Measurements from ENCODE around the gene GALC. TPM values are rescaled to one million over a fixed set of nuclear protein-coding genes. Genes with fewer than 3 reads are reported as not detected.
A peak's percentile ranks its signal among the peaks of the same experiment; 100 is the strongest.

Gene GALC
- total RNA-seq (ENCODE audit: low replicate concordance): 18.4 and 19.2 TPM in 2 replicates

- H3K4me3 ChIP-seq (ENCODE audit: low read depth, low read length): peak within 1 kb of the TSS; percentile 64
Measured at GRCh38 chr14:87992718-87993628, at the start of gene GALC. GALC (minus strand) TSS chr14:87993182; CDS start chr14:87993164, 18 bp downstream.

DNA sequence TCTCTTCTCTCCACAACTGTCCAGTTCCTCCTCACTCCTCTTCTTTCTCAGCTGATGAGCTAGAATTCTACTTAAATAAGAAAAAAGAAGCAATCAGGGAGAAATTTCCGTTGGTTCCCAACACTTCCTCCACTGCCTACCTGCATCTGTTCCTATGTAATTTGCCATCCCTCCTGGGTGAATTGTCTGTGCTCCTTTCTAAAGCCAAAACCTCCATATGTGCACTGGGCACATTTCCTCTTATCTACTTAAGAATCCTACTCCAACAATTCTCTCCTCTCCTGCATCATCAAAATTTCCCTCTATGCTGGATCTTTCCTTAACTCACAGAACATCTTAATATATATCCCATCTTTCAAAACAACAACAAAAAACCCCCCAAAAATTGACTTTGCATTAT, 47.2 kb upstream of the GALC start:
- no peak for DNase-seq (ENCODE audit: low read depth)
- no peak overlapping the region for H3K4me3 ChIP-seq (ENCODE audit: low read depth, low read length)
- TF ChIP-seq, protein P1, sequence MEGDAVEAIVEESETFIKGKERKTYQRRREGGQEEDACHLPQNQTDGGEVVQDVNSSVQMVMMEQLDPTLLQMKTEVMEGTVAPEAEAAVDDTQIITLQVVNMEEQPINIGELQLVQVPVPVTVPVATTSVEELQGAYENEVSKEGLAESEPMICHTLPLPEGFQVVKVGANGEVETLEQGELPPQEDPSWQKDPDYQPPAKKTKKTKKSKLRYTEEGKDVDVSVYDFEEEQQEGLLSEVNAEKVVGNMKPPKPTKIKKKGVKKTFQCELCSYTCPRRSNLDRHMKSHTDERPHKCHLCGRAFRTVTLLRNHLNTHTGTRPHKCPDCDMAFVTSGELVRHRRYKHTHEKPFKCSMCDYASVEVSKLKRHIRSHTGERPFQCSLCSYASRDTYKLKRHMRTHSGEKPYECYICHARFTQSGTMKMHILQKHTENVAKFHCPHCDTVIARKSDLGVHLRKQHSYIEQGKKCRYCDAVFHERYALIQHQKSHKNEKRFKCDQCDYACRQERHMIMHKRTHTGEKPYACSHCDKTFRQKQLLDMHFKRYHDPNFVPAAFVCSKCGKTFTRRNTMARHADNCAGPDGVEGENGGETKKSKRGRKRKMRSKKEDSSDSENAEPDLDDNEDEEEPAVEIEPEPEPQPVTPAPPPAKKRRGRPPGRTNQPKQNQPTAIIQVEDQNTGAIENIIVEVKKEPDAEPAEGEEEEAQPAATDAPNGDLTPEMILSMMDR (IDR thresholded peaks at IDR 0.05; ENCODE audit: insufficient read depth, low read length): no peak

More at GRCh38 chr14:87992718-87993628, at the start of gene GALC:
- TF ChIP-seq, protein P1 (IDR thresholded peaks at IDR 0.05; ENCODE audit: insufficient read depth, low read length): no peak
- DNase-seq (ENCODE audit: low read depth): peak; percentile 85

DNA sequence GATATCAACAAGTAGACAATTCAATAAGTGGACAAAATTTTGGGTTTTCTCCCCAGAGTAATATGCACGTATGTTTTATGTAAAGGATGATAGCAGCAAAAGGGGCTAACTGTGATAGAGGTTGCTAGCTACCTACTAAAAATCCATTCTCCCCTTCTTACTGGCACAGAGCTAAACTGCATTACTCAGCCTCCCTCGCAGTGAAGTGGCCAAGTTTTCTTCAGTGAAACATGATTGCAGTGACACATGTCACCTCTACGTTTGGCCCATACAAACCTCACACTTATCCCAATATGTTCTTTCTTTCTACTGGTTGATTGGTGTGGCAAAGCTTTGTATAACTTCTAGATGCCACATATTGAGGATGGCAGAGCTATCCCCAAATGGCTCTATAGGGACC, 46.2 kb upstream of the GALC start:
- no peak for DNase-seq (ENCODE audit: low read depth)
- TF ChIP-seq, protein P1 (IDR thresholded peaks at IDR 0.05; ENCODE audit: insufficient read depth, low read length): no peak
- H3K4me3 ChIP-seq (ENCODE audit: low read depth, low read length): no peak overlapping the region

DNA sequence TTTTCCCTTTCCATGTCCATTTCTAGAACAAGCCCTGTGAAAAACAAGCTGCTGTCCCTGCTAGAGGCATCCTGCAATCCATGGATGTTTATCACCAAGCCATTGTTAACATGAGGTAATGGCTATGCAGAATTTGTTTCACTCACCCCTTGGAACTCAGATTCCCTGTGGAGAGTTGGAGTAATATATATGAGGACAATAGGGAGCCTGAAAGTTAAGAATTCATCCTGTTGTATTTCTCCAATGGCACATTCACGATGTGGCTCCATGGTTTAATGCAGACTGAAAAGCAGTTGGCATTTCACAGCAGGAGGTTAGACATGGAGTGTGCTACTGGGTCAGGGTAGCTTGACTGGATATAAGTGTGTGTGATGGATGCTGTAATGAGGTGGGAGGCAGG, 44.3 kb upstream of the GALC start:
- TF ChIP-seq, protein P1 (IDR thresholded peaks at IDR 0.05; ENCODE audit: insufficient read depth, low read length): no peak
- DNase-seq (ENCODE audit: low read depth): no peak
- H3K4me3 ChIP-seq (ENCODE audit: low read depth, low read length): no peak overlapping the region

DNA sequence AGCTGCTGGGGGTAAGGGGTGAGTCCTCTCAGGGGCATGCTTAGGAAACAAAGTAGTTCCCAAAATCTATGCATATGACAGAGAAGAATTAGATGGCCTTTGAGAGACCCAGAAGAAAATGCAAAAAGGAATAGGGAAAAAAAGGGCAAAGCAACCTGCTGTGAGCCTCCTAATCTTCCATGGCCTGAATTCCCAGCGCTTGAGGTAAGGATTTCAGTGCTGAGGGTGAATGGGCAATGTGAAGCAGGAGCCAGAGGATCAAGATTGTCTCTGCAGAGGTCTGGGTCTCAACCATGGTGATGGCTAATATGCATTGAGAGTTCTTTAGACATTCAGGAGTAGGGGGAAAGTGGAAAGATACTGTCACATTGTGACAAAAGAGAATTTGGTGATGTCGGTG, 43.4 kb upstream of the GALC start:
- TF ChIP-seq, protein P1 (IDR thresholded peaks at IDR 0.05; ENCODE audit: insufficient read depth, low read length): no peak

GRCh38 chr14:88034076-88034475, 41.1 kb upstream of the GALC start:
- TF ChIP-seq, protein P1 (IDR thresholded peaks at IDR 0.05; ENCODE audit: insufficient read depth, low read length): no peak
- DNase-seq (ENCODE audit: low read depth): no peak
- H3K4me3 ChIP-seq (ENCODE audit: low read depth, low read length): no peak overlapping the region

More for the DNA sequence above, 43.4 kb upstream of the GALC start:
- DNase-seq (ENCODE audit: low read depth): no peak
- no peak overlapping the region for H3K4me3 ChIP-seq (ENCODE audit: low read depth, low read length)

All from fibroblast of the aortic adventitia (primary cell).